K562 (cell line): ENCODE measurements around the gene CD99L2. TPM values are rescaled to one million over a fixed set of nuclear protein-coding genes. Genes with fewer than 3 reads are reported as not detected.

Experiments used
- ATAC-seq: fragments of 200-7000 bp; cut with Tn5 transposase; 3 replicates; pipeline ENCODE4 v1.9.1; 2020; ENCODE audit warnings: moderate library complexity
- BruUV-seq: library from RNA; stranded (reverse); fragments of 400-500 nt; replicated peaks from 2 replicates; lab custom pipeline; 2021; lab: Mats Ljungman, UMichigan
- CTCF ChIA-PET: fragments of 300-600 bp; formaldehyde crosslinking; extraction: SDS; loops from one replicate; lab custom pipeline; 2021; ENCODE audit warnings: low intra/inter-chr PET ratio; lab: Yijun Ruan, JAX
- POLR2A ChIA-PET: fragments of 300-600, 350-650 bp; sonication (Branson Sonifier 250); formaldehyde crosslinking; extraction: SDS; loops from one replicate; lab custom pipeline; 2021; ENCODE audit warnings: antibody characterized with exemption, inconsistent platforms; lab: Yijun Ruan, JAX
- DNase-seq, 4 experiments: peaks; one replicate each; pipeline versions ENCODE4 v3.0.0 to v3.0.0-alpha.2; 2011 to 2018; ENCODE audit warnings: low spot score in 3 of 4, mixed read lengths in 3 of 4; ENCODE audit errors: extremely low read depth in 1 of 4
- FAIRE-seq: peaks from 2 replicates; lab custom pipeline; 2011; peaks lifted over from hg19 to GRCh38; lab: Jason Lieb, UNC
- H2AFZ ChIP-seq: 2 replicates; pipeline ENCODE4 v1.6.0; 2011; ENCODE audit warnings: low read depth, low read length, control low read depth, inconsistent platforms
- H3K27ac ChIP-seq: fragments of 200-600 bp; 3 replicates; pipeline ENCODE4 v1.8.0; 2011; ENCODE audit warnings: low read depth, mild to moderate bottlenecking, control low read depth, inconsistent platforms, low read length, moderate library complexity, mixed read lengths; ENCODE audit errors: extremely low read depth
- H3K27me3 ChIP-seq, 2 experiments: fragments of 300-600 bp in 1 of 2; 2 replicates in 1 of 2; 3 replicates in 1 of 2; pipeline versions ENCODE4 v1.6.0 to v1.8.0; 2011; ENCODE audit warnings: inconsistent platforms in 2 of 2, low read length in 2 of 2, mild to moderate bottlenecking in 1 of 2, mixed read lengths in 1 of 2, moderate library complexity in 1 of 2; ENCODE audit not compliant: control insufficient read depth in 2 of 2, insufficient read depth in 2 of 2
- H3K36me3 ChIP-seq: fragments of 300-600 bp; 3 replicates; pipeline ENCODE4 v1.8.0; 2011; ENCODE audit warnings: mild to moderate bottlenecking, low read length, inconsistent platforms; ENCODE audit not compliant: control insufficient read depth, insufficient read depth
- H3K4me1 ChIP-seq, 2 experiments: fragments of 200-600 bp in 1 of 2; replicated peaks in 1 of 2; 2 replicates in 1 of 2; 3 replicates in 1 of 2; pipeline versions ENCODE4 v1.5.1 to v1.8.0; 2011; ENCODE audit warnings: inconsistent platforms in 2 of 2, low read length in 2 of 2, mild to moderate bottlenecking in 1 of 2, mixed read lengths in 1 of 2, moderate library complexity in 1 of 2; ENCODE audit not compliant: control insufficient read depth in 2 of 2, insufficient read depth in 2 of 2
- H3K4me2 ChIP-seq: 2 replicates; pipeline ENCODE4 v1.6.1; 2011; ENCODE audit warnings: low read length, control low read depth, inconsistent platforms, mixed read lengths; ENCODE audit not compliant: insufficient read depth
- H3K4me3 ChIP-seq: fragments of 200-600 bp; sonication (generic), shearing (Covaris generic); 2 replicates; pipeline ENCODE4 v1.5.1; 2016; ENCODE audit warnings: control low read depth, inconsistent platforms
- H3K79me2 ChIP-seq: fragments of 200-600 bp; 3 replicates; pipeline ENCODE4 v1.8.0; 2011; ENCODE audit warnings: low read length, inconsistent platforms; ENCODE audit not compliant: control insufficient read depth, insufficient read depth
- H3K9ac ChIP-seq, 2 experiments: 2 replicates each; pipeline versions ENCODE4 v1.6.0 to v1.6.1; 2011; ENCODE audit warnings: low read depth in 2 of 2, low read length in 2 of 2, control low read depth in 1 of 2, inconsistent platforms in 1 of 2, mild to moderate bottlenecking in 1 of 2, mixed read lengths in 1 of 2; ENCODE audit not compliant: insufficient read depth in 1 of 2
- H3K9me1 ChIP-seq: one replicate; pipeline ENCODE4 v1.6.0; 2011; ENCODE audit warnings: inconsistent platforms, mild to moderate bottlenecking, low read length, moderate library complexity; ENCODE audit not compliant: control insufficient read depth, insufficient read depth
- H3K9me3 ChIP-seq: replicated peaks from 2 replicates; pipeline ENCODE4 v1.5.1; 2011; ENCODE audit warnings: low read depth, low read length, inconsistent platforms; ENCODE audit not compliant: control insufficient read depth, insufficient read depth
- H4K20me1 ChIP-seq: replicated peaks from 2 replicates; pipeline ENCODE4 v1.6.1; 2011; ENCODE audit warnings: low read length, inconsistent platforms, mixed read lengths; ENCODE audit not compliant: control insufficient read depth, insufficient read depth
- AFF1 ChIP-seq, 2 experiments: fragments of 450-650 bp; IDR thresholded peaks; 2 replicates each; pipeline ENCODE4 v1.6.1; 2018; ENCODE audit warnings: mild to moderate bottlenecking in 2 of 2, low read depth in 1 of 2; ENCODE audit not compliant: partially characterized antibody in 2 of 2
- CXXC5 ChIP-seq: fragments of 250-450 bp; sonication (Bioruptor Pico); IDR thresholded peaks from 2 replicates; pipeline ENCODE4 v1.8.0; 2022; ENCODE audit warnings: inconsistent platforms, mild to moderate bottlenecking, moderate library complexity
- SMARCA4 ChIP-seq: fragments of 450-650 bp; IDR thresholded peaks from 2 replicates; pipeline ENCODE4 v1.6.1; 2016
- TCF7L2 ChIP-seq: fragments of 150-350 bp; IDR thresholded peaks from 2 replicates; pipeline ENCODE4 v1.6.1; 2016; ENCODE audit warnings: low read depth, mild to moderate bottlenecking, low read length, moderate library complexity
- ZNF717 ChIP-seq: fragments of 250-450 bp; sonication (Bioruptor Pico); IDR thresholded peaks from 2 replicates; pipeline ENCODE4 v1.5.0; 2021
- WGBS: fragments of 100-300 bp; shearing (Covaris generic); methylation state at CpG from one replicate; pipeline ENCODE4 v1.1.6; 2016; ENCODE audit warnings: low coverage, mixed read lengths; ENCODE audit not compliant: insufficient coverage; ENCODE audit errors: missing lambda C conversion rate; 5-methylcytosine and 5-hydroxymethylcytosine counted together
- in situ Hi-C: fragments of 300-500 bp; cut with MboI; formaldehyde crosslinking; loops from 4 replicates; pipeline ENCODE4 v1.15.0; 2018; ENCODE audit warnings: inconsistent platforms, mixed read lengths
- intact Hi-C: fragments of 100-400 bp; cut with micrococcal nuclease; formaldehyde crosslinking; loops from 2 replicates; pipeline ENCODE4 v1.14.2; 2022
- polyA plus RNA-seq, 8 experiments: library from polyadenylated mRNA; depleted of rRNA in 4 of 8; stranded (reverse) in 5 of 8; unstranded in 3 of 8; fragments of >200 nt; fragmentation: Nextera tagmentation in 2 of 8; fragmentation: Illumina TruSeq in 1 of 8; extraction: Ambion mirVana in 2 of 8; extraction: Trizol in 1 of 8; gene quantifications; 2 replicates each; pipeline versions ENCODE4 v1.2.1 to v1.2.3, GENCODE V29; 2011 to 2014; ENCODE audit warnings: inconsistent platforms in 1 of 8, missing spikeins in 1 of 8
- total RNA-seq, 7 experiments: library from RNA; depleted of rRNA in 6 of 7; stranded (reverse); fragments of >200 nt in 6 of 7; fragmentation: Illumina TruSeq in 2 of 7; extraction: Trizol in 2 of 7; gene quantifications; 2 replicates each; pipeline versions ENCODE4 v1.2.1 to v1.2.3, GENCODE V29; 2011 to 2021; ENCODE audit warnings: low replicate concordance in 1 of 7

CD99L2 gene
- total and polyA plus RNA-seq, 9 of the 15 experiments (the other 6 are each of a cell fraction or from before 2014, with no cell fraction given), result 0.76 to 19.0 (median 11.9) TPM

DNA sequence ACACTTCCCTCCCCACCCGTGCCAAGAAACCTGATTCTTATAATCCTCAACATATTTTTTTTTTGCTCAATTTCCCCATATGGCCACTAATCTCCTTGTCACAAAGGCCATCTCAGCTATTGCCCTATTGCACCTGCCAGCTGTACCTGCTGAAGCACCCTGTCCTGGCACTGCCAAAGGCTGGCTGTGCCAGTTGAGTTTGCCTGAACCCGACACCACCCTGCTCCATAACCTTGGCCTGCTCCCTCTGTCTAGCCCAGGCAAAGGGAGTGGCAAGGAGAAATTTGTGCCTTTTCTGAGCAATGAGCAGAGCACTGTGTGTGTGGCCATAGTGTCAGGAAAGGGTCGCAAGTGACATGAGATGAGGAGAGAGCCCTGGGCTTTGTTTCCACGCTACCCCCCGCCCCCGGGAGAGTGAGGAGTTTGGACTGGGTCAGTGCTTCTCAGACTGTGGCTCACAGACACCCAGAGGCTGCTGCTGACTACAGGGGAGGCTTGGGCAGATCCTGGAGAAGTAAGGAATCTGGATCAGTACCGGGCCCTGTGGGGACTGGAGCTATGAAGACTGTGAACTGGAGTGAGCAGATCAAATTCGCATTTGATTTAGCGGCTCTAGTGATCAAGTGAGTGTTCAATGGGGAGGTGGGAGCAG, 42.5 kb upstream of the CD99L2 start:
- POLR2A ChIA-PET, result interaction anchor here (0.6 to 0.7 kb wide), 2 partner anchors 8 to 69 kb away, joined by 3 read pairs; no protein-coding TSS in a partner anchor
- FAIRE-seq, result no peak

More for the DNA sequence above, 42.5 kb upstream of the CD99L2 start:
- Histone ChIP-seq H3K4me1 (peaks cover 22 to 26% of the 10 kb centered on the region in 2 experiments; a peak in 4 of 5 replicates), H3K36me3 (no peaks in the 10 kb centered on the region), H3K27ac (peak overlapping the region; percentile 66; the same call in 2 of the 3 replicates), H3K9ac (peak overlapping the region; percentile 62 to 86; a peak in 3 of 4 replicates), H3K9me3 (no peaks in the 10 kb centered on the region), H3K27me3 (no peaks in the 10 kb centered on the region), H3K9me1 (no peaks in the 10 kb centered on the region)
- WGBS, result 46% methylated on average over 5 of the region's 9 CpGs
- DNase-seq, result peak in 2 of 4 experiments; percentile 7 to 11
- intact Hi-C loops, result no loop called here
- ATAC-seq, result peak; percentile 38
- BruUV-seq, result no TSS peak
- TF ChIP-seq ZNF717 (CRISPR knock-in tag) (no peak), AFF1 (IDR thresholded peaks at IDR 0.05; ENCODE audit: low read depth in 1 of 2, partially characterized antibody in 2 of 2) (no peak), SMARCA4 (no peak), TCF7L2 (no peak), CXXC5 (CRISPR knock-in tag) (no peak)
- TF ChIP-seq, all 486 proteins: peak for 0
- H3K4me3 ChIP-seq, result no peak overlapping the region
- CTCF ChIA-PET, result no interaction called here
- H3K79me2 ChIP-seq, result no peaks in the 10 kb centered on the region
- H2AFZ ChIP-seq, result peak overlapping the region; percentile 93
- in situ Hi-C loops, result no loop called here
- H3K4me2 ChIP-seq, result peak overlapping the region; percentile 65
- H4K20me1 ChIP-seq, result no peaks in the 10 kb centered on the region
